ENCODE measurements around the gene KCNK16. TPM values are rescaled to one million over a fixed set of nuclear protein-coding genes. Genes with fewer than 3 reads are reported as not detected.

The KCNK16 gene
- not detected in 2 replicates for total RNA-seq

GRCh38 chr6:39322306-39322850 lies at the start of gene KCNK16:
Gene KCNK16 (minus strand): TSS chr6:39322702. CDS start chr6:39322540, 162 bp downstream.

GRCh38 chr6:39314273-39314795 lies 8.2 kb downstream of the KCNK16 start, which contains the start of gene KCNK17:
Gene KCNK17 (minus strand): TSS chr6:39314419. CDS start chr6:39314320, 99 bp downstream.

Other genes with a start within 250 kb of the KCNK16 start
- gene SAYSD1, start 207.5 kb downstream of the KCNK16 start, total RNA-seq = 9.4 and 11.1 TPM in 2 replicates
- 0.03 and 0.07 TPM in 2 replicates for gene KCNK5, start 93.2 kb downstream of the KCNK16 start, total RNA-seq
- gene KCNK17, start 8.3 kb downstream of the KCNK16 start, total RNA-seq = not detected in 2 replicates

All from smooth muscle cell of the pulmonary artery (primary cell).